Fibroblast of pulmonary artery (primary cell): ENCODE data around the gene NEK5.
A peak's percentile ranks its signal among the peaks of the same experiment; 100 is the strongest.
"Not testable (repeated sequence)": the region's sequence is repeated elsewhere in the genome, so short reads cannot be mapped to it uniquely, and the experiment has no call there.

ENCODE experiments used
- DNase-seq: peaks from one replicate; pipeline ENCODE4 v3.0.0-alpha.2; 2010; ENCODE audit warnings: low read depth
- H3K4me3 ChIP-seq: replicated peaks from 2 replicates; pipeline ENCODE4 v1.5.1; 2011; ENCODE audit warnings: low read depth, mild to moderate bottlenecking, control low read depth, low read length, moderate library complexity
- TF ChIP-seq, protein P1 (sequence below): IDR thresholded peaks from 2 replicates; pipeline ENCODE4 v1.5.1; 2011; ENCODE audit warnings: mild to moderate bottlenecking, control low read depth, low read length, inconsistent platforms; ENCODE audit errors: missing control alignments

NEK5 gene

DNA sequence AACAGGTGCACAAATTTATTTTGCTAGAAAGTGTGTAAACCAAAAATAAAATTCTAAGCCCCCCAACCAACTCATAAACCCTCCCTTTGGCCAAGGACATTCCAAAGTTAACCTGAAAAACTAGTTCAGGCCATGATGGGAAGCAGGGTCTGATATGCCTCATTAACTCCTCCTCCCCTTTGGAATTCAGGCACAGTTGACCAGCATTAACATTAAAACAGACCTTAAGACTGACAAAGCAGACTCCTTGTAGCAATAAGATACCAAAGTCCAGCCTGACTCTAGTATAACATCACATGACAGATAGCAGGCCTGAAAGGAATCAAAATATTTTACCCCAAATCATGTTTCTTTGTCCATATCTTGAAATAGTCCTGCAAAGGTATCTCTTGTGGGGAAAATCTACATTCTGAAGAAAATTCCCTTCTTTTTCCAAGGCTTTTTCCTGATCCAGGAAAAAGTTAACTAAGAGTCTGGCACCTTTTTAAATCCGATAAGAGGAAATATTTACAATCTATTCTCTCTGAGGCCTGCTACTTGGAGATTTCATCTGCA is 19.7 kb downstream of the NEK5 start:
- H3K4me3 ChIP-seq, result no peak overlapping the region
- no peak for DNase-seq
- TF ChIP-seq, protein P1, sequence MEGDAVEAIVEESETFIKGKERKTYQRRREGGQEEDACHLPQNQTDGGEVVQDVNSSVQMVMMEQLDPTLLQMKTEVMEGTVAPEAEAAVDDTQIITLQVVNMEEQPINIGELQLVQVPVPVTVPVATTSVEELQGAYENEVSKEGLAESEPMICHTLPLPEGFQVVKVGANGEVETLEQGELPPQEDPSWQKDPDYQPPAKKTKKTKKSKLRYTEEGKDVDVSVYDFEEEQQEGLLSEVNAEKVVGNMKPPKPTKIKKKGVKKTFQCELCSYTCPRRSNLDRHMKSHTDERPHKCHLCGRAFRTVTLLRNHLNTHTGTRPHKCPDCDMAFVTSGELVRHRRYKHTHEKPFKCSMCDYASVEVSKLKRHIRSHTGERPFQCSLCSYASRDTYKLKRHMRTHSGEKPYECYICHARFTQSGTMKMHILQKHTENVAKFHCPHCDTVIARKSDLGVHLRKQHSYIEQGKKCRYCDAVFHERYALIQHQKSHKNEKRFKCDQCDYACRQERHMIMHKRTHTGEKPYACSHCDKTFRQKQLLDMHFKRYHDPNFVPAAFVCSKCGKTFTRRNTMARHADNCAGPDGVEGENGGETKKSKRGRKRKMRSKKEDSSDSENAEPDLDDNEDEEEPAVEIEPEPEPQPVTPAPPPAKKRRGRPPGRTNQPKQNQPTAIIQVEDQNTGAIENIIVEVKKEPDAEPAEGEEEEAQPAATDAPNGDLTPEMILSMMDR, result no peak

DNA sequence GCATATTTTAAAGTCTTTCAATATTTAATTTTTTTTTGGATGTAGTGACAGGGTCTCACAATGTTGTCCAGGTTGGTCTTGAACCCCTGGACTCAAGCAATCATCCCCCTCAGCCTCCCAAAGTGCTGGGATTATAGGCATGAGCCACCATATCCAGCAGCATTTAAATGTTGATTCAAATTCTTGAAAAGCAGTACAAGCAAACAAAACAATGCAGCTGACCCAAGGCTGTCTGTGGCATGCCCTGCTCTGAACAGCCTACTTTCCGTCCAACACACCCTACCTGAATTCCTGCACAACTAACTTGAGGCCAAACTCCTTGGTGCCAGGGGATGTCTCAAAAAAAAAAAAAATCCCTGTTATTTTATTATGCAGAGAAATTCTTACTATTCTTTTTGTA is 23.0 kb downstream of the NEK5 start:
- TF ChIP-seq, protein P1, result no peak
- H3K4me3 ChIP-seq, result no peak overlapping the region
- no peak for DNase-seq

DNA sequence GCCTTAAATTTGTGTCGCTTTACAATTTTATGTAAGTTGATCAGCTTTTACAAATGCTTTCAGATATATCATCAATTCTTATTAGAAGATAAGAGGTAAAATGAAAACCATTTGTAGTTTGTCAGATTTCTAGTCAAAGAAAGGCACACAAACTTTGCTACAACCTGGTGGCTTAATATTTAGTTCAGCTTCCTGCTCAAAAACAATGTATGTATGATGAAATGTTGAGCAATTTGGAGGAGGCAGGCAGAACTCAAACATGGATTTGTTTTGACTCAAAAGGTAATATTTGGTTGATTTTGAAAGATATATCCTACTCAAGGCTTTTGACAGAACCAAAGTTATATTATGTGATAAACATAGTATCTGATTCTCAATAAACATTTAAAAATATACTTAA is 24.2 kb downstream of the NEK5 start:
- peak; percentile 60 for DNase-seq
- H3K4me3 ChIP-seq, result no peak overlapping the region
- TF ChIP-seq, protein P1, result no peak

- TF ChIP-seq, protein P1, result no peak
- DNase-seq, result no peak
- H3K4me3 ChIP-seq, result no peak overlapping the region
Measured at GRCh38 chr13:52103386-52103785, 25.5 kb downstream of the NEK5 start.

DNA sequence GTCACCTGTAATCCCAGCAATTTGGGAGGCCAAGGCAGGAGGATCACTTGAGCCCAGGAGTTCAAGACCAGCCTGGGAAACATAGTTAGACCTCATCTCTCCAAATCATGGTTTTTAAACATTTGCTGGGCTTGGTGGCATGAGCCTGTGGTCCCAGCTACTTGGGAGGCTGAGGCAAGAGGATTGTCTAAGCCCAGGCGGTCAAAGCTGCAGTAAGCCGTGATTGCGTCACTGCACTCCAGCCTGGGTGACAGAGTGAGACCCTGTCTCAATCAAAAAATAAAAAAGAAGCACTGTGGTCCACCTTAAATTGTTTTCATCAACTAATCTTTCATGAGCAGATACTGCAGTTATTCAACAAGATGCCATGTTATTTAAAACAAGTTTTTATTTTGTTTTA is 26.4 kb downstream of the NEK5 start:
- not testable (repeated sequence) for H3K4me3 ChIP-seq, DNase-seq

GRCh38 chr13:52097197-52097596 is 31.7 kb downstream of the NEK5 start:
- no peak for DNase-seq
- no peak overlapping the region for H3K4me3 ChIP-seq
- TF ChIP-seq, protein P1, result no peak

GRCh38 chr13:52096748-52097147 is 32.1 kb downstream of the NEK5 start:
- TF ChIP-seq, protein P1, result no peak
- DNase-seq, result no peak
- H3K4me3 ChIP-seq, result no peak overlapping the region
